Tibial nerve (tissue), 4 donors: ENCODE data around the gene RAD51AP1. TPM values are rescaled to one million over a fixed set of nuclear protein-coding genes. Genes with fewer than 3 reads are reported as not detected.

Experiments
- DNase-seq, 2 donors: peaks; one replicate each; pipeline ENCODE4 v3.0.0-alpha.2; 2019; ENCODE audit warnings: low spot score in 2 of 2
- H3K27ac ChIP-seq, 4 donors: fragments of 200-600 bp; sonication (generic) in 3 of 4; one replicate each; pipeline ENCODE4 v1.5.1; 2017 to 2019; ENCODE audit warnings: mild to moderate bottlenecking in 1 of 4
- H3K27me3 ChIP-seq, 2 donors: fragments of 200-600 bp; sonication (generic) in 1 of 2; one replicate each; pipeline versions ENCODE4 v1.5.1 to v1.6.0; 2017 to 2019
- H3K36me3 ChIP-seq, 3 donors: fragments of 200-600 bp; sonication (generic); one replicate each; pipeline ENCODE4 v1.5.1; 2018 to 2019
- H3K4me1 ChIP-seq, 4 donors: fragments of 200-600 bp; sonication (generic) in 3 of 4; one replicate each; pipeline ENCODE4 v1.5.1; 2017 to 2019
- H3K4me3 ChIP-seq, 4 donors: fragments of 200-600 bp; sonication (generic) in 3 of 4; one replicate each; pipeline ENCODE4 v1.5.1; 2017 to 2019; ENCODE audit warnings: mild to moderate bottlenecking in 1 of 4, moderate library complexity in 1 of 4
- H3K9me3 ChIP-seq, 4 donors: fragments of 200-600 bp; sonication (generic) in 3 of 4; one replicate each; pipeline ENCODE4 v1.5.1; 2017 to 2019
- CTCF ChIP-seq, 5 experiments: fragments of 200-600 bp in 3 of 5; fragments of 450-650 bp in 2 of 5; sonication (generic) in 3 of 5; IDR thresholded peaks; one replicate each; pipeline ENCODE4 v1.5.1; 2016 to 2019; ENCODE audit warnings: antibody characterized with exemption in 5 of 5, mild to moderate bottlenecking in 3 of 5, moderate library complexity in 2 of 5
- EP300 ChIP-seq, 2 donors: sonication (generic); formaldehyde crosslinking; IDR thresholded peaks; one replicate each; pipeline ENCODE4 v1.6.1; 2017; ENCODE audit warnings: antibody characterized with exemption in 2 of 2, mild to moderate bottlenecking in 1 of 2
- POLR2A ChIP-seq, 2 donors: fragments of 450-650 bp; IDR thresholded peaks; one replicate each; pipeline ENCODE4 v1.6.1; 2017; ENCODE audit warnings: antibody characterized with exemption in 2 of 2, mild to moderate bottlenecking in 2 of 2, moderate library complexity in 2 of 2
- WGBS, 2 donors: methylation state at CpG; one replicate each; pipeline ENCODE4 v1.1.5; 2018; 5-methylcytosine and 5-hydroxymethylcytosine counted together
- total RNA-seq, 4 donors: library from RNA; depleted of rRNA; stranded (reverse); fragments of >200 nt; gene quantifications; one replicate each; pipeline ENCODE4 v1.1.0, GENCODE V29; 2016

Gene RAD51AP1
- total RNA-seq, 4 donors from 2014 or later: 0.44 to 4.8 (median 1.6) TPM

DNA sequence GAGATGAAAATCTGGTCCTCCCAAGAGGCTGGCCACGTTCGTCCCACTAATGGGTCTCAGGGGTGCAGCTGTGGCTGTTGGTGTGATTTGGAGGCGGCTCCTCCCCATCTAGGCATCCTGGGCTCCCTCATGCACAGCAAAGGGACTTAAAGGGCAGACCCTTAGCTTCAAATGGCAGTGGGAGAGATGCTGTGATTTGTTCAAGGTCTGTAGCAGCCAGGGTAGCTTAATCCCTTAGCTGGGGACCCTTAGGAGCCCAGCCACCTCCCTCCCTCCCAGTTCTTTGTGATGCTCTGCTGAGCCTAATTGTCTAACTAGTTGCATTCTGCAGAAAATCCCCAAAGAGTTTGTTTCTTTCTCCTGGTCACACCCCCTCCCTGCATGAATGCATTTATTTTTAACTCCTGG is 41.6 kb downstream of the RAD51AP1 start:
- no peak overlapping the region for H3K27ac ChIP-seq
- no peaks in the 10 kb centered on the region for H3K9me3 ChIP-seq
- 14 to 54% methylated on average over 3 of the region's 3 CpGs for WGBS, 2 donors
- TF ChIP-seq CTCF (IDR thresholded peaks at IDR 0.05) (no peak), EP300 (IDR thresholded peaks at IDR 0.05) (no peak), POLR2A (IDR thresholded peaks at IDR 0.05) (no peak)
- no peaks in the 10 kb centered on the region for H3K4me1 ChIP-seq
- H3K4me3 ChIP-seq: no peak overlapping the region
- no peaks in the 10 kb centered on the region for H3K36me3 ChIP-seq
- H3K27me3 ChIP-seq: no peaks in the 10 kb centered on the region
- no peak for DNase-seq

GRCh38 chr12:4584281-4584680 is 45.6 kb downstream of the RAD51AP1 start:
- Histone ChIP-seq H3K9me3 (no peaks in the 10 kb centered on the region), H3K36me3 (no peaks in the 10 kb centered on the region), H3K27me3 (no peaks in the 10 kb centered on the region), H3K4me1 (no peaks in the 10 kb centered on the region), H3K27ac (no peak overlapping the region), H3K4me3 (no peak overlapping the region)
- 87 to 95% methylated on average over 6 of the region's 6 CpGs for WGBS, 2 donors
- no peak for DNase-seq
- TF ChIP-seq EP300 (IDR thresholded peaks at IDR 0.05) (no peak), POLR2A (IDR thresholded peaks at IDR 0.05) (no peak), CTCF (IDR thresholded peaks at IDR 0.05) (no peak)

DNA sequence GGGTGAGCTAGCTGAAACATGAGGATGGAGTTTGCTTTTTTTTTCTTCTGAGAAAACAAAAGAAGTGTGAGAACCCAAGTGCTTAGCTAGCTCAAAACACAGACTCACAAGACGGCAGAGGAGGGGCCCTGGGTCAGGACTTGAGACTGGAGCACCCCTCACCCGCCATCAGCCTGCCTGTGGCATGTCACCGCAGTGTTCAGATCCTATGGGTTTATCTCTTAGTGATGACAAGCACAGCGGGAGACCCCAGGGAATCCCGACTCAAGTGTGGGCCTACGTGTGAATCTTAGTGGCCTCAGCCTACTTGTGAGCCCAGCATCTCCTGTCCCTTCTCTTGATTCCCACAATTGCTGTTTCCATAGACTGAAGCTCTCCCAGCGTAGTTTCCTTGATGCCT is 46.2 kb downstream of the RAD51AP1 start:
- H3K4me1 ChIP-seq: no peaks in the 10 kb centered on the region
- no peak overlapping the region for H3K4me3 ChIP-seq
- no peaks in the 10 kb centered on the region for H3K9me3 ChIP-seq
- H3K36me3 ChIP-seq: no peaks in the 10 kb centered on the region
- TF ChIP-seq POLR2A (IDR thresholded peaks at IDR 0.05) (no peak), EP300 (IDR thresholded peaks at IDR 0.05) (no peak), CTCF (IDR thresholded peaks at IDR 0.05) (no peak)
- WGBS, 2 donors: 82 to 89% methylated on average over 6 to 7 of the region's 7 CpGs
- DNase-seq: no peak
- no peaks in the 10 kb centered on the region for H3K27me3 ChIP-seq
- H3K27ac ChIP-seq: no peak overlapping the region

DNA sequence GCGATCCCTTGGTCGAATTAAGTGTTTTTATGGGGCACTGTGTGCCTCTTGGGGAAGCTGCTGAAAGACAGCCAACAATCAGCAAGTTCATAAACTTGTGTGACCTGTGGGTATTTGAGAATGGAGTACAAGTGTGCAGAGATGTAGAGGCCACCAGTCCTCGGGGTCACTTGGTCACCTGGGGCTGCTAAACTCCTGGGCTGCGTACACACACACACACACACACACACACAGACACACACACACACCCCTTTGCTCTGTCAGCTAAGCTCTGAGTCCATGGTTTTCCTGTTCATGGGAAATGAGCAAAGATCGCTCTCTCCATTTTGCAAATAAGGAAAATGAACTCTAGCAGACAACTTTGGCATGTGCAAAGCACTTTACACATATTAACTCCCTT is 47.8 kb downstream of the RAD51AP1 start:
- WGBS, 2 donors: 18 to 23% methylated on average over 5 of the region's 5 CpGs

GRCh38 chr12:4587108-4587507 is 48.4 kb downstream of the RAD51AP1 start:
- Histone ChIP-seq H3K27me3 (no peaks in the 10 kb centered on the region), H3K4me3 (no peak overlapping the region), H3K27ac (no peak overlapping the region), H3K36me3 (no peaks in the 10 kb centered on the region), H3K9me3 (no peaks in the 10 kb centered on the region), H3K4me1 (no peaks in the 10 kb centered on the region)
- 55 to 71% methylated on average over 9 of the region's 9 CpGs for WGBS, 2 donors
- no peak for TF ChIP-seq POLR2A (IDR thresholded peaks at IDR 0.05)
- TF ChIP-seq CTCF (IDR thresholded peaks at IDR 0.05): no peak
- no peak for TF ChIP-seq EP300 (IDR thresholded peaks at IDR 0.05)
- DNase-seq: no peak

More for the DNA sequence above, 47.8 kb downstream of the RAD51AP1 start:
- H3K4me3 ChIP-seq: no peak overlapping the region
- TF ChIP-seq CTCF (IDR thresholded peaks at IDR 0.05): no peak
- no peak for TF ChIP-seq POLR2A (IDR thresholded peaks at IDR 0.05)
- TF ChIP-seq EP300 (IDR thresholded peaks at IDR 0.05): no peak
- DNase-seq: no peak
- no peak overlapping the region for H3K27ac ChIP-seq
- H3K9me3 ChIP-seq: no peaks in the 10 kb centered on the region
- H3K36me3 ChIP-seq: no peaks in the 10 kb centered on the region
- no peaks in the 10 kb centered on the region for H3K4me1 ChIP-seq
- no peaks in the 10 kb centered on the region for H3K27me3 ChIP-seq
